T-helper 17 cell (primary cell): Measurements from ENCODE around the gene BCL11B. TPM values are rescaled to one million over a fixed set of nuclear protein-coding genes. Genes with fewer than 3 reads are reported as not detected.

Source experiments
- ATAC-seq: fragments of 150-1000 bp; cut with Tn5 transposase; 2 replicates; pipeline ENCODE4 v1.10.0; 2021; ENCODE audit warnings: mild to moderate bottlenecking, moderate library complexity
- DNase-seq, 3 donors: peaks; one replicate each; pipeline versions ENCODE4 v3.0.0 to v3.0.0-alpha.2; 2020 to 2021
- H3K9me3 ChIP-seq: one replicate; pipeline ENCODE4 v1.7.0; 2013; ENCODE audit warnings: low read length, mild to moderate bottlenecking; ENCODE audit not compliant: control insufficient read depth, poor library complexity, severe bottlenecking
- H3K27ac Mint-ChIP-seq: one replicate; pipeline ENCODE4 v1.8.0; 2022; ENCODE audit warnings: mild to moderate bottlenecking, moderate library complexity, mixed read lengths
- H3K27me3 Mint-ChIP-seq: one replicate; pipeline ENCODE4 v1.8.0; 2022; ENCODE audit warnings: mixed read lengths
- H3K36me3 Mint-ChIP-seq: one replicate; pipeline ENCODE4 v1.8.0; 2022; ENCODE audit warnings: low read depth, mixed read lengths
- H3K4me1 Mint-ChIP-seq: one replicate; pipeline ENCODE4 v1.8.0; 2022; ENCODE audit warnings: mild to moderate bottlenecking, mixed read lengths
- H3K4me3 Mint-ChIP-seq: one replicate; pipeline ENCODE4 v1.8.0; 2022; ENCODE audit warnings: mild to moderate bottlenecking, moderate library complexity, mixed read lengths
- total RNA-seq, 4 donors: library from RNA in 2 of 4; stranded (reverse) in 2 of 4; gene quantifications; one replicate each; pipeline ENCODE4 v1.2.3 and lab custom pipeline; 2022 to 2026

Gene BCL11B
- total RNA-seq, 2 donors from 2014 or later = 167 to 174 TPM

DNA sequence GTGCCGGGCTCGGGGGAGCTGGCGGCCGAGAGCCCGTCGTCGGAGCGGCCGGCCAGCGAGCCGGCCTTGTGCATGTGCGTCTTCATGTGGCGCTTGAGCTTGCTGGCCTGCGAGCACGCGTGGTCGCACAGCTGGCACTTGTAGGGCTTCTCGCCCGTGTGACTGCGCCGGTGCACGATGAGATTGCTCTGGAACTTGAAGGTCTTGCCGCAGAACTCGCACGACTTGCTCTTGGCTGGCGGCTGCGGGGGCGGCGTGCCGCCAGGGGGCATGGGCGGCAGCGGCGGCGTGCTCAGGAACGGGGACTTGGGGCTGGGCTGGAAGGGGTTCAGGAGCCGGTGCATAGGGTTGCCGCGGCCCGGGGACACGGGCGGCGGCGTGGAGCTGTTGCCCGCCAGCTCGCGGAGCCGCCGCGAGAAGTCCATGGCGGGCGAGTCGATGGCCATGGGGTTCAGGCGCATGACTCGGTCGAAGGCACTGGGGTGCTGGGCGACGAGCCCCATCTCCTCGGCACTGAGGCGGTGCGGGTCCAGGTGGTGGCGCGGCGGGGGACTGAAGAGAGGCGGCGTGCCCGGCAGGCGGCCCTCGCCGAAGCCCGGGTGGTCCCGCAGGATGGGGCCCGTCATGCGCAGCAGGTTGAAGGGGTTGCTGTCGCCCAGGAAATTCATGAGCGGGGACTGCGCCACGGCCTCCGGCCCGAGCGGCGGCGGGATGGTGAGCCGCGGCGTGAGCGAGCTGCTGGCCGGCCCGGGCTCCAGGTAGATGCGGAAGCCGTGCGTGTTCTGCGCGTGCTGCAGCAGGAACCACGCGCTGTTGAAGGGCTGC is 96.5 kb downstream of the BCL11B start:
- ATAC-seq (no peak), DNase-seq (no peak)
- Mint-ChIP-seq H3K27me3 (no peaks in the 10 kb centered on the region), H3K27ac (no peak overlapping the region), H3K4me3 (peak overlapping the region; percentile 3), H3K36me3 (peaks cover 11% of the 10 kb centered on the region), H3K4me1 (peaks cover 24% of the 10 kb centered on the region)
- H3K9me3 ChIP-seq = no peaks in the 10 kb centered on the region

DNA sequence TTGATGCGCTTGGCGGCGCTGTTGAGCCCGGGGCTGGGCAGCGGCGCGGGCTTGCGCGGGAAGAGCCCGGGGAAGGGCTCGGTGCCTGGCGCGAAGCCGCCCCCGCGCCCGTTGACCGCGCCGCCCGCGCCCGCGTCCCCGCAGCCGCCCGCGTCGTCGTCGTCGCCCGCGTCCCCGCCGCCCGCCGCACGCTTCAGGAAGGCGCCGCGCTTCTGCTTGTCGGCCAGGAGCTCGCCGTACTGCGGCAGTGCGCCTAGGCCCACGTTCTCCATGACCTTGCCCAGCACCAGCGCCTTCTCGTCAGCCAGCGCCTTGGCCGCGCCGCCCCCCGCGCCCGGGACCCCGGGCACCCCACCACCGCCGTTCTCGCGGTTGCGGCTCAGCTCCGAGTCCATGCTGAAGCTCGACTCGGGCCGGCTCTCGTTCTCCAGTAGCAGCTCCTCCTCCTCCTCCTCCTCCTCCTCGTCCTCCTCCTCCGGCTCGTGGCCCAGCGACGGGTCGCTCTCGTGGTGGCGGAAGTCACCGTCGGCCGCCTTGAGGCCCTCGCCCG is 97.2 kb downstream of the BCL11B start:
- no peaks in the 10 kb centered on the region for H3K27me3 Mint-ChIP-seq
- H3K27ac Mint-ChIP-seq = no peak overlapping the region
- no peak for DNase-seq
- H3K9me3 ChIP-seq = no peaks in the 10 kb centered on the region
- H3K4me1 Mint-ChIP-seq = peaks cover 17% of the 10 kb centered on the region
- no peak for ATAC-seq
- H3K4me3 Mint-ChIP-seq = no peak overlapping the region
- peaks cover 8% of the 10 kb centered on the region for H3K36me3 Mint-ChIP-seq

- Mint-ChIP-seq H3K4me1 (peaks cover 12% of the 10 kb centered on the region), H3K27me3 (no peaks in the 10 kb centered on the region), H3K36me3 (peaks cover 8% of the 10 kb centered on the region), H3K4me3 (peak overlapping the region; percentile 57), H3K27ac (peak overlapping the region; percentile 21)
- ATAC-seq (no peak), DNase-seq (no peak)
- no peaks in the 10 kb centered on the region for H3K9me3 ChIP-seq
These were observed 97.8 kb downstream of the BCL11B start for GRCh38 chr14:99174081-99174769.

- peaks cover 8% of the 10 kb centered on the region for H3K4me1 Mint-ChIP-seq
- peak overlapping the region; percentile 21 for H3K27ac Mint-ChIP-seq
- ATAC-seq (no peak), DNase-seq (no peak)
- H3K4me3 Mint-ChIP-seq = peak overlapping the region; percentile 19
- no peaks in the 10 kb centered on the region for H3K27me3 Mint-ChIP-seq
- peaks cover 6% of the 10 kb centered on the region for H3K36me3 Mint-ChIP-seq
- no peaks in the 10 kb centered on the region for H3K9me3 ChIP-seq
These were observed 98.5 kb downstream of the BCL11B start for GRCh38 chr14:99173506-99173905.

DNA sequence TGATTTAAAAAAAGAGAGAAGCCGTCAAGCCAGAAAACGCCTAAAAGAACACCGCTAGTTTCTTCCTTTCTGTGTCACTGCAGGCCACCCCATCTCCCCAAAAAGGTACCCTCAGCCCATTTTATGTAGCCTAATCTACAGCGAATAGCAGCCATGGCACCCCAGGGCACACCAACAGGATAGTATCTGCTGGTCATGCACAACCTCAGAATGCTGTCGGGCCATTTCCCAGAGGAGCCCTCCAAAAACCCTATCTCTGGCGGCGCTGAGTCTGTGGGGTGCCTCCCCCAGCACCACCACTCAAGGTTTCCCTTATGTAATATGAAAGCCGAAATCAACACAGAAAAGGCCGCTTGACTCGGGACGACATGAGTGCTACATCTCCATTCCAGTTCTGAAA is 98.9 kb downstream of the BCL11B start:
- H3K36me3 Mint-ChIP-seq = peaks cover 6% of the 10 kb centered on the region
- ATAC-seq = no peak
- H3K27me3 Mint-ChIP-seq = no peaks in the 10 kb centered on the region
- no peak overlapping the region for H3K27ac Mint-ChIP-seq
- no peak for DNase-seq
- peak overlapping the region; percentile 19 for H3K4me3 Mint-ChIP-seq
- H3K9me3 ChIP-seq = no peaks in the 10 kb centered on the region
- peaks cover 4% of the 10 kb centered on the region for H3K4me1 Mint-ChIP-seq

DNA sequence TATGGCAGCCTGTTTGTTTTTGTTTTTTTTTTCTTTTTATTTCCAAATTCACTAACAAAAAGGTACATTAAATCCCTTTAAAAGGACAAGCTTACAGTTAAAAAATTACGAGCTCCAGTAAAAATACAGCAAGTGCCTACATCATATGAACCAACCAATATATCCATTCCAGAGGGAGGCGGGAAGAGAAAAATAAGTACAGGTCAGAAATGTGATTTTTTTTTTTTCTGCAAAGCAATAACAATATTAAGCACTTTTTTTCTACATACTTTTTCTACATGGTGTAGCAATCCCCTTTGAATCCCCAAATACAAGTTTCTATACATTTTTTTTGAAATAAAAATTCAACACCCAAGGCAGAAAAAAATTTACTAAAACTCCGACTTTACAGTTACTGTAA is 100.6 kb downstream of the BCL11B start:
- ATAC-seq = no peak
- peaks cover 5% of the 10 kb centered on the region for H3K4me1 Mint-ChIP-seq

DNA sequence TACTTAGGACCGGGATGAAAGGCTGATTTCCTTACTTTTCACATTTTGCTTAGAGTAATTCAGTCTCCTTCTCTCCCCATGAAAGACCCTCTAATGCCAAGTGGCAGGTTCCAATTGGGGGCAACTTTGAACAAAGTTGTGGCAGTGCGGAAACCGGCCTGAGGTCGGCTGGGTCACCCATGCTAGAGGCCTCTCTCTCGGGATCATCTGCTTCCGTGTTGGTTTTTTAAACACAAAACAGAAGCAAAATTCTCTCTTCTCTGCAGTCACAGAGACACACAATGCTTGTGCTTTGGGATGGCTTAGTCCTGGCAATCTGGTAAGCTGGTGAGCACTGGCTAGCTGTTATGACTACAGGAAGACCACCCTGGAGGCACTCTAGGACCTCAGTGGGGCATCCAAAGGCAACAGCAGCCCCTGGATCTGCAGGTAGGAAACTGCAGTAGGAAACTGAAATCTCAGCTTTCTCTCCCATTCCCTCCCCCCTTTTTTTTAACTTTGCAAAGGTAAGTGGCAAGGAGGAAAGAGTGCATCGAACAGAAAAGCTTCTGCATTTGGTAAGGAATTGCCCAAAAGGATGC is 102.1 kb downstream of the BCL11B start:
- no peaks in the 10 kb centered on the region for H3K9me3 ChIP-seq
- DNase-seq (no peak), ATAC-seq (no peak)
- no peak overlapping the region for H3K4me3 Mint-ChIP-seq
- no peaks in the 10 kb centered on the region for H3K27me3 Mint-ChIP-seq
- H3K4me1 Mint-ChIP-seq = peaks cover 5% of the 10 kb centered on the region
- H3K36me3 Mint-ChIP-seq = peaks cover 6% of the 10 kb centered on the region
- H3K27ac Mint-ChIP-seq = peak overlapping the region; percentile 11

More for the DNA sequence above, 100.6 kb downstream of the BCL11B start:
- H3K9me3 ChIP-seq = no peaks in the 10 kb centered on the region
- no peaks in the 10 kb centered on the region for H3K27me3 Mint-ChIP-seq
- H3K4me3 Mint-ChIP-seq = no peak overlapping the region
- peaks cover 6% of the 10 kb centered on the region for H3K36me3 Mint-ChIP-seq
- H3K27ac Mint-ChIP-seq = peak overlapping the region; percentile 27
- DNase-seq = no peak

DNA sequence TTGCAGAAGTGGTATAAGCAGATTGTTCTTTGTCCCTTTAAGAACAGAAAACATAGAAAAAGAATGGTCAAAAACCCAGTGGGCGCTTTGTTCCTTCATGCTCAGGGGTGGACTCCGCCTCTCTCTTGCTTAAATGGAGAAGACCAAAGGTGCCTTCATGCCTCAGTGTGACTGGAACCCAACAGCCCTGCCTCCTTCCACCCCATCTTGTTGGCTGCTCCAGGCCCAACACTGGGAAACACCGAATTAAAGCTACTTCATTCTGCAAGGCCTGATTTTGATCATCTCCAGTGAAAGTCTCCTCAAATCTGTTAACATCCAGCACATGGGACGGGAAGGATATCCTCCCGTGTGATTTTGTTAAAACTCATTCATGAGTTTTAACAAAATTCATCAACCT is 103.7 kb downstream of the BCL11B start:
- no peaks in the 10 kb centered on the region for H3K36me3 Mint-ChIP-seq
- peaks cover 7% of the 10 kb centered on the region for H3K4me1 Mint-ChIP-seq
- peak overlapping the region; percentile 53 for H3K27ac Mint-ChIP-seq
- H3K4me3 Mint-ChIP-seq = no peak overlapping the region
- ATAC-seq = no peak
- H3K27me3 Mint-ChIP-seq = no peaks in the 10 kb centered on the region
- H3K9me3 ChIP-seq = no peaks in the 10 kb centered on the region
- no peak for DNase-seq

GRCh38 chr14:99166506-99166905 is 105.5 kb downstream of the BCL11B start:
- DNase-seq = no peak
- Mint-ChIP-seq H3K27me3 (no peaks in the 10 kb centered on the region), H3K4me1 (peaks cover 7% of the 10 kb centered on the region), H3K36me3 (peaks cover 2% of the 10 kb centered on the region), H3K4me3 (no peak overlapping the region), H3K27ac (peak overlapping the region; percentile 8)
- ATAC-seq = no peak
- no peaks in the 10 kb centered on the region for H3K9me3 ChIP-seq

DNA sequence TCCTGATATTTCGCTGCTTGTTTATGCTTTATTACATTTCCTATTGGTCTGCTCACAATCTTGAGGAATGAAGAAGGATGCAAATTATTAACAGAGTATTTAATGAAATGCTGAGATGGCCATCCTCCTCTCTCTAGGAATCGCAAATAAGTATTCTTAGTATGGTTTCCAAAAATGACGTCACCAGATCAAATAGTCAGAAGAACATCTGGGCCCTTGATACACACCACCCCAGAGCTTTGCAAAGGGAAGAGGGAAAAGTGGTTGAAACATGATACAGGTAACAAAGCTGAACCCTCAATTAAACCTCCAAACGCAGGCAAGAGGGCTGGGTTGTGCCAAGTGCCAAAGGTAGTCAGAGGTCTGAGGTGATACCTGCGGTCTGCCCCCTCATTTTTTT is 107.3 kb downstream of the BCL11B start:
- Mint-ChIP-seq H3K4me3 (no peak overlapping the region), H3K27me3 (no peaks in the 10 kb centered on the region), H3K27ac (peak overlapping the region; percentile 3), H3K36me3 (peaks cover 2% of the 10 kb centered on the region), H3K4me1 (peaks cover 7% of the 10 kb centered on the region)
- ATAC-seq (no peak), DNase-seq (no peak)
- no peaks in the 10 kb centered on the region for H3K9me3 ChIP-seq

DNA sequence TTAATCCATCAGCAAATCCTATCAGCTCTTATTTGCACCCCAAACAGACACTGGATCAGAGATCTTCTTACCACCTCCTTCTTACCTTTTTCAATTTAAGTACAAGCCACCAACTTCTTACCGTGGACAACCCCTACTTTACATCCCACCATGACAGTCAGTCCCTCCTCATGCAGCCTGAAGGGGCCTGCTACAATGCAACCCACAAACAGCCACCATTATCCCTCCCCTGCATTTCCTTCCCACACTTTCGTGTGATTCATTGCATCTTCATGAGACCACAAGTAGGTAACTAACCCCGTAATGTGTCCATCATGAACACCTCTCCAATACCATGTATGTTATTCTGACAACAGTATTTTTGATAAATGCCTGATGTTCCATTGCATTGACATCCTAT is 108.6 kb downstream of the BCL11B start:
- peaks cover 7% of the 10 kb centered on the region for H3K4me1 Mint-ChIP-seq
- no peak overlapping the region for H3K4me3 Mint-ChIP-seq

DNA sequence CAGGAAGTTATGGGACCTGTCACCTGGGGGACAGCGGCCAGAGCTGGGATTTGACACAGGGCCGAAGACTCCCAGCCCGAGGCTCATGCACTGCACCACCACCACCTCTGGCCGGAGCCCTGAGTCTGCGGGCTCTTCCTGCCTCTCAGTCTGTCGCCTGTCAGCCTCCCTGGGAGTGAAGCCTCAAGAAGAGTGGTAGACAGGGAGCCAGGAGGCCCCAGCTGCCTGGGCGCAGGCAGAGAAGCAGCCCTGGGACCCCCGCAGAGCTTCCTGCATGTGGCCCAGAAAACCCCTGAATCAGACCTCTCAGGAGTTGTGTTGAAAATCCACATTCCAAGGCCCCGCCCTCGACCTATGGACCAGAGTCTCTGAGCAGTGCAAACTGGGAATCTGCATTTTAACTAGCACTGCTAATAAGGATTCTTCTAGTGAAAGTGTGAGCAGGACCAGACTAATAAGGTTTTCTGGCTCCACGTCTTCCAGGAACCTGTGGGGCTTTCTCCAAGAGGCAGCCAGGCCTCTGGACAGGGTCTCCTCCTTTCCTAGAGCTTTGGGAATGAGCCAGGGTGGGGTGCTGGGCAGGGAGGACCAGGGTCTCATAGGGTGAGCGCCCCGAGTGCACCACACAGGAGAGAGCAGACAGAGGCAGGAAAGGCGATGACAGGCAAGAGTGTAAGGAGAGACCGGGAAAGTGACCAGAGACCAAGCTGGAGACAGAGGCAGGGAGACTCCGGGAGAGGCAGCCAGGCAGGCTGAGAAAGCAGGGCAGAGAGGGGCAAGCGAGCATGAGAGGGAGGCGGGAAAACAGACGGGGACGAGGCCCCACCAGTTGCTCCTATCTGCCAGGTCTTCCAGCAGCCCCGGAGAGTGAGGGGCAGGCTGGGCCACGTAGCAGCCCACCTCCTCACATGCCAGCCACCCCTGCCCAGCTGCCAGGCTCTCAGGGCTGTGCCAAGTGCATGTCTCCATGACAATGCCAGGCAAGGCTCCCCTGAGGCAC is 112.4 kb downstream of the BCL11B start:
- ATAC-seq (no peak), DNase-seq (no peak)
- Mint-ChIP-seq H3K4me3 (no peak overlapping the region), H3K36me3 (peaks cover 2% of the 10 kb centered on the region), H3K27ac (no peak overlapping the region), H3K27me3 (no peaks in the 10 kb centered on the region), H3K4me1 (peaks cover 2% of the 10 kb centered on the region)
- H3K9me3 ChIP-seq = no peaks in the 10 kb centered on the region

More for the DNA sequence above, 108.6 kb downstream of the BCL11B start:
- no peak overlapping the region for H3K27ac Mint-ChIP-seq
- peaks cover 2% of the 10 kb centered on the region for H3K36me3 Mint-ChIP-seq
- H3K27me3 Mint-ChIP-seq = no peaks in the 10 kb centered on the region
- DNase-seq (no peak), ATAC-seq (no peak)
- H3K9me3 ChIP-seq = no peaks in the 10 kb centered on the region
